C1 segment of cervical spinal cord (tissue), 14 donors: Measurements from ENCODE around the gene URGCP.

Source experiments
- DNase-seq, 14 donors: peaks; one replicate each; lab custom pipeline; 2025; lab: John Stamatoyannopoulos, UW

Gene URGCP

GRCh38 chr7:43872406-43873110, 33.8 kb downstream of the URGCP start:
- DNase-seq, result peak in 2 of 14 donors; percentile 15 to 35

GRCh38 chr7:43871064-43871463, 35.3 kb downstream of the URGCP start:
- no peak for DNase-seq

GRCh38 chr7:43870316-43870715, 36.1 kb downstream of the URGCP start:
- DNase-seq, result no peak

DNA sequence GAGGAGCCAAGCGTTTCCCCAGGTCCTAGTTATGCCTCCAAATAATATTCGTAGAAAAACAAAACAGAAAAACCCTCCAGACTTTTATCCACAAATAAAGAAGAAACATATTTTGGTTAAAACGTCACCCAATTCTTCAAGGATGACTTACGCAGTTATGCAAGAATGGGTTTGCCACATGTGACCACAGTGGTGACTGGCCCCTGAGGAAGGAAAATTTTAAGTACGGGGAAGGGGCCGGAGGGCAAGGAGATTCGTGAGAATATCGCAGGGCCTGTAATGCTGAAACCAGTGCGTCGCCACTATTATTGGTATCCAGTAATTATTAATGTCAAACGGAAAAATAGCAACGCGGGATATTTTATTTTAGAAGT, 36.5 kb downstream of the URGCP start:
- peak in 2 of 14 donors; percentile 44 to 57 for DNase-seq

- DNase-seq, result peak; percentile 22 to 92 (median 86)
Measured at GRCh38 chr7:43869006-43869866, 37.2 kb downstream of the URGCP start, which contains the start of gene MRPS24. MRPS24 (minus strand) TSS chr7:43869517; CDS start chr7:43869495, 22 bp downstream.

- no peak for DNase-seq
Measured at GRCh38 chr7:43868681-43869005, 37.8 kb downstream of the URGCP start.

DNA sequence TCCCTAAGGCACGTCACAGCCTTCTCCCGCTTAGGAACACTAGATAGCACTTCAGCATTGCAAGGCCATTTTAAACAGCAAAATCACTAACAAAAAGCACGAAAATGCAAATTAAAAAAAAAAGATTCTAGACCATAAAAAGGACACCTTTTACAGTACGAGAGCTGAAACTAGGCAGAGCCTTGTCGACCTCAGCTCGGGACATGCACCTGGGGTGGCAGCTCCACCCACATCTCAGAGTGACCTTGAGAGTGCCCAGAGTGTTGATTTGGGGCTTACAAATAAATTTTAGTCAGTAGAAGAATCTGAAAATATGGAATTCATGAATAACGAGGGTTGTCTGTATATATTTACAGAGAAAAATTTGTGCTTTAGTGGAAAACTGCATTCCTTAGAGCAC, 38.2 kb downstream of the URGCP start:
- no peak for DNase-seq

DNA sequence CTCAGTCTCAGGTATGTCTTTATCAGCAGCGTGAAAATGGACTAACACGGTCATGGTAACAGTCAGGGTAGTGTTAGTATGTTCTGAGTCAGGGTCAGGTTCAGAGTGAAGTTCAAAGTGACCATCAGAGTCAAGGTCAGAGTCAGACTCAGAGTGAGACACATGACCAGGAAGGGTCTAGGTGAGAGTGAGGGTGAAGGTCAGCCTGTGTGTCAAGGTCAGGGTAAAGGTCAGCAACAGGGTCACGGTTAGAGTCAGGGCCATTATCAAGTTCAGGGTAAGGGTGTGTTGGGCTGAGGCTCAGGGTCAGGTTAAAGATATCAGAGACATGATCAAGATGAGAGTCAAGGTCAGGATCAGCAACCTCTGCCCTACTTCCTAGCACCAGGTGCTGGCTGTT, 41.1 kb downstream of the URGCP start:
- DNase-seq, result no peak

DNA sequence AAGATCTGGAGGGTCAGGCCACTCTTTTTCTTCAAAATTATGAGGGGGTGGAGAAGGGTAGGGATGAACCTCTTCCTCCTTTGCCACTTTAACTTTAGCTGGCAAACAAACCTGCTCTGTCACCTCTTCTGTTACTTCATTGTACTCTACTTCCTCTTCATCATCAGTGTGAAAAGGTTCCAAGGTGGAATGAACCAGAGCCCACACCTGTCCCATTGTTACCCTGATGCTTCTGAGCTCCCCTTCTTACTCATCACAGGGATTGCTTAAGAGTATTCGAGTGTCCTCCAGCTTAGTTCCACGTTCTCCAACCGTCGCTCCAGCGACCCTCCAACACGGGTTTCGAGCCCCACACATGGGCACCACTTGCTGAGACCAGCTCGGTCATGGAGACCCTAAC, 42.3 kb downstream of the URGCP start:
- DNase-seq, result no peak

DNA sequence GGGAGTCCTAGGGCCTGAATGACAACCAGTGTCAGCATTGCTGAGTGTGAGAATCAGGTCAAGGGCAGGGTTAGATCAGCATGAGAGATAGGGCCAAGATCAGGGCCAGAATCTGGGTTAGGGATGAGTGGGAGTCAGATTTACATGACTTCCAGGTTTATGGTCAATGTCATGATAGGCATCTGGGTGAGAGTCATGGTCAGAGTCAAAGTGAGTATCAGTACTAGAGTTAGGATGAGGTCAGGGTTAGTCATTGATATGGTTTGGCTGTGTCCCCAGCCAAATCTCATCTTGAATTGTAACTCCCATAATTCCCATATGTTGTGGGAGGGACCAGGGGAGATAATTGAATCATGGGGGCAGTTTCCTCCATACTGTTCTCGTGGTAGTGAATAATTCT, 49.4 kb downstream of the URGCP start:
- no peak for DNase-seq

DNA sequence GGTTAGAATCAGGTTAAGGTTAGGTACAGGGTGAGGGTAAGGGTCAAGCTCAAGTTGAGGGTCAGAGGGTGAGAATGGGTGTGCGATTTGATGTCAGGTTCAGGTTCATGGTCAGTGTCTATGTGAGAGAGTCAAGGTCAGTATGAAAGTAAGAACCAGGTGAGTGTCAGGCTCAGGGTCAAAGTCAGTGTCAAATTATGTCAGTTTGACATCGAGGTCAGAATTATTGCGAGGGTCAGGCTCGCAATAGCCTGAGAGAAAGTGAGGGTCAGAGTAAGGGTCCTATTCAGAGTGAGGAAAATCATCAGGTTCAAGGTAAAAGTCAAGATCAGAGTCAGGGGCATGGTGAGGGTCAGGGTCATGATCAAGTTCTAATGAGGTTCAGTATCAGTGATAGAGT, 50.1 kb downstream of the URGCP start:
- no peak for DNase-seq

DNA sequence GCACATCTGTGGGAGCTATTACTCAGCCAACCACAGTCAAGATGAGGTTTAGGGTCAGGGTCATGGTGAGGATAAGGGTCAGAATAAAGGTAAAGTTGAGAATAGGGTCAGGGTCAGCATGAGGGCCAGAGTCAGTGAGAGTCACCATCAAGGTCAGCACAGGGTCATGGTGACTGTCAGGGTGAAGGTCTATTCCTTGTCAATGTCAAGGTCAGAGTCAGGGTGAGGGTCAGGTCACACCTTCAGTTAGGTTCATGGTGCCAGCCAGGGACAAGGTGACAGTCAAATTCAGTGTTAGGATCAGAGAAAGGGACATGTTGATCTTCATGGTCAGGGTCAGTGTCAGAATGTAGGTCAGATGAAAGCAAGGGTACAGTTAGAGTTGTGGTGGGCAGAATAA, 51.2 kb downstream of the URGCP start:
- DNase-seq, result no peak

DNA sequence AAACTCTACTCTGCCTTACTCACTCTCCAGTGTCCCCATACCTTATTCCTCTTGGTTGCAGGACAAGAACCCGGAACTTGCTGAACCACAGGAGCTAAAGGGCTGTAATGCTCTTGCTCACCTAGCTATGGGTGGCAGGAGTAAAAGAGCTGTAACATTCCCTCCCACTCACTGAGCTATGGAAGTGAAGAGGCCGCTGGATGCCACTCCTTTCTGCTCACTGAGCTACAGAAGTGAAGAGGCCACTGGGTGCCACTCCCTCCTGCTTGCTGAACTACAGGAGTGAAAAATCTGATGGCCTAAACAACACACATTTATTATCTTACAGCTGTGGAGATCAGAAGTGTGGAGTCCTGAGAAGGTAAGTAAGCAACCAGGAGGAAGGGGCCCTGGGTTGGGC, 54.6 kb downstream of the URGCP start:
- no peak for DNase-seq

- no peak for DNase-seq
Measured at GRCh38 chr7:43850348-43851116, 55.9 kb downstream of the URGCP start.

DNA sequence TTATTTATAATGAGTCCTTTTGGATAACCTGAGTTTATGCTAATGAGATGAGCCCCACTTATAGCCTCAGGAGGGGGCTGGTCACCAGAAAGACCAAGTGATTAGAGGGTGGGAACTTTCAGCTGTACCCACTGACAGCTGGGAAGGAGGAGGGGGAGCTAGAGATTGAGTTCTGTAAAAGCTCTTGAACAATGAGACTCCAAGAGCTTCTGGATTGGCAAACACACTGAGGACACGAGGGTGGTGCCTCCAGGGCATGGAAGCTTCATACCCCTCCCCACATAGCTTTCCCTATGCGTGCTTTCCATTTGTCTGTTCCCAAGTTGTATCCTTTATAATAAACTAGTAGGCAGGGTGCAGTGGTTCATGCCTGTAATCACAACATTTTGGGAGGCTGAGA, 57.3 kb downstream of the URGCP start:
- DNase-seq, result no peak

DNA sequence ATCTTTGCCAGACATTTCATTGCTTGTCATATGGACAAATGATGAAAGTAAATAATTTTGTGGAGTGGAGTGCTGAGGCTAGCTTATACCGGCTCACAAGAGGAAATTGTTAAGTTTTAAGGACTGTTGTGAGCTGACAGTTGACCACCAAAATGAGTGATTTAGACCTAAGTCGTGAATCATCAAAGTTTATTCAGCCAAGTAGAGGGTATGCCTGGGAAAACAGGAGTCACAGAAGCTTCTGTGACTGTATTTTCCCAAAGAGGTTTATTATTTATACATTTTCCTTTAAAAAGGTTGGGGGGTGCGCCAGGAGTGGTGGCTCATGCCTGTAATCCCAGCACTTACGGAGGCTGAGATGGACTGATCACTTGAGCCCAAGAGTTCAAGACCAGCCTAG, 58.9 kb downstream of the URGCP start:
- DNase-seq, result no peak

DNA sequence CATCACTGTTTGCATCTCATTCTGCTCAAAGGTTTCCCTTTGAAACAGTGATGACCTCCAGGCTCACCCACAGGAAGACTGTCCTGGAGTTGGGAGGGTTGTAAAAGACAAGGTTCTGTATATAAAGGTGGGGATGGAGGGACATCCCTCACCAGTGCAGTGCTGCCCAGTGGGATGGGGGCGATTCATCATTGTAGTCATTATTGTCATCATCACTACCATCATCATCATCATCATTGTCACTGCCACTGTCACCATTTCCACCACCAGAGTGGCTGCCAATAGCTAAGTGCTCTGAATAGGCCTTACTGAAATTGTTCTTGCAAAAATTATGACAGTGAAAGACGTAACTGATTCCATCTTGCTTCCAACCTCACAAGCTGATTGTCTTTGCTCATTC, 61.7 kb downstream of the URGCP start:
- no peak for DNase-seq

GRCh38 chr7:43844257-43844656, 62.1 kb downstream of the URGCP start:
- DNase-seq, result no peak

DNA sequence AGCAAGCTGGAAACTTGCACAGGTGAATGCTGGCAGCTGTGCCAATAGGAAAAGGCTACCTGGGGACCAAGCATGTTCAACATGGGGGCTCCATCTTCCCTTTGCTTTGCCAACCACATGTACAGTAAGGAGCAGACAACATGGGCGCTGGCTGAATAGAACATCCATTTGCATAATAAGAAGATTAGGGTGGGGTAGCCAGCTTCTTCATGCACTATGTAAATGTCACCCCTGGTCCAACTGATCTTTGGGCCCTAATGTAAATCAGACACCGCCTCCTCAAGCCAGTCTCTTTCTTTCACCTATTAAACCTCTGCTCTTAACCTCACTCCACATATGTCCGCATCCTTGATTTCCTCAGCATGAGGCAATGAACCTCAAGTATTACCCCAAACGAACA, 63.1 kb downstream of the URGCP start:
- DNase-seq, result no peak

- peak in 1 of 14 donors; percentile 2 for DNase-seq
Measured at GRCh38 chr7:43838201-43838658, 68.2 kb downstream of the URGCP start.

- DNase-seq, result no peak
Measured at GRCh38 chr7:43834463-43835251, 71.7 kb downstream of the URGCP start.
